Chondrocyte (in vitro differentiated cells): ENCODE measurements around the gene WDR27. TPM values are rescaled to one million over a fixed set of nuclear protein-coding genes. Genes with fewer than 3 reads are reported as not detected.

ENCODE experiments used
- DNase-seq: peaks from one replicate; pipeline ENCODE4 v3.0.0; 2021; ENCODE audit warnings: mixed read lengths, low spot score
- H3K27ac Mint-ChIP-seq: one replicate; pipeline ENCODE4 v1.8.0; 2021; ENCODE audit warnings: mild to moderate bottlenecking, moderate library complexity, mixed read lengths; ENCODE audit not compliant: unreplicated experiment
- H3K27me3 Mint-ChIP-seq: 2 replicates; pipeline ENCODE4 v1.8.0; 2021; ENCODE audit warnings: low read depth, mixed read lengths
- H3K36me3 Mint-ChIP-seq: 2 replicates; pipeline ENCODE4 v1.8.0; 2021; ENCODE audit warnings: low read depth, mixed read lengths
- H3K4me1 Mint-ChIP-seq: 2 replicates; pipeline ENCODE4 v1.8.0; 2021; ENCODE audit warnings: low read depth, mild to moderate bottlenecking, mixed read lengths
- H3K4me3 Mint-ChIP-seq: one replicate; pipeline ENCODE4 v1.8.0; 2021; ENCODE audit warnings: mild to moderate bottlenecking, moderate library complexity, mixed read lengths; ENCODE audit not compliant: unreplicated experiment
- H3K9me3 Mint-ChIP-seq: 2 replicates; pipeline ENCODE4 v1.8.0; 2021; ENCODE audit warnings: low read depth, mixed read lengths
- CTCF ChIP-seq: fragments of 200-600 bp; sonication (generic); IDR thresholded peaks from 2 replicates; pipeline ENCODE4 v1.5.0; 2021; ENCODE audit warnings: antibody characterized with exemption, mild to moderate bottlenecking, moderate library complexity
- total RNA-seq: library from RNA; stranded (reverse); gene quantifications from 3 replicates; pipeline ENCODE4 v1.2.1, GENCODE V29; 2021

The WDR27 gene
- total RNA-seq, 1 donor from 2014 or later: 24.9 TPM

GRCh38 chr6:169671563-169671962, 30.3 kb downstream of the WDR27 start:
- Mint-ChIP-seq H3K36me3 (peaks cover 18% of the 10 kb centered on the region), H3K4me3 (no peak overlapping the region), H3K27me3 (no peaks in the 10 kb centered on the region), H3K9me3 (peaks cover 3% of the 10 kb centered on the region), H3K4me1 (peaks cover 4% of the 10 kb centered on the region), H3K27ac (no peak overlapping the region)
- DNase-seq: no peak
- TF ChIP-seq CTCF: no peak

- Mint-ChIP-seq H3K27me3 (no peaks in the 10 kb centered on the region), H3K4me1 (peaks cover 4% of the 10 kb centered on the region), H3K27ac (peak overlapping the region; percentile 68), H3K4me3 (no peak overlapping the region), H3K9me3 (peaks cover 3% of the 10 kb centered on the region), H3K36me3 (peaks cover 22% of the 10 kb centered on the region)
- TF ChIP-seq CTCF: no peak
- no peak for DNase-seq
Measured at GRCh38 chr6:169669889-169670288, 31.9 kb downstream of the WDR27 start.

- TF ChIP-seq CTCF: no peak
- Mint-ChIP-seq H3K27ac (no peak overlapping the region), H3K4me3 (no peak overlapping the region), H3K9me3 (no peaks in the 10 kb centered on the region), H3K4me1 (peaks cover 4% of the 10 kb centered on the region), H3K36me3 (peaks cover 21% of the 10 kb centered on the region), H3K27me3 (no peaks in the 10 kb centered on the region)
- DNase-seq: no peak
Measured at GRCh38 chr6:169669147-169669546, 32.7 kb downstream of the WDR27 start.

- Mint-ChIP-seq H3K4me3 (no peak overlapping the region), H3K36me3 (peaks cover 27% of the 10 kb centered on the region), H3K27ac (no peak overlapping the region), H3K27me3 (no peaks in the 10 kb centered on the region), H3K9me3 (no peaks in the 10 kb centered on the region), H3K4me1 (peaks cover 5% of the 10 kb centered on the region)
- no peak for TF ChIP-seq CTCF
- DNase-seq: no peak
Measured at GRCh38 chr6:169668203-169668847, 33.5 kb downstream of the WDR27 start.

- H3K9me3 Mint-ChIP-seq: no peaks in the 10 kb centered on the region
- TF ChIP-seq CTCF: no peak
- H3K36me3 Mint-ChIP-seq: peaks cover 29% of the 10 kb centered on the region
- no peak overlapping the region for H3K4me3 Mint-ChIP-seq
- no peak for DNase-seq
- H3K4me1 Mint-ChIP-seq: peaks cover 7% of the 10 kb centered on the region
- H3K27me3 Mint-ChIP-seq: no peaks in the 10 kb centered on the region
- no peak overlapping the region for H3K27ac Mint-ChIP-seq
Measured at GRCh38 chr6:169667716-169668115, 34.1 kb downstream of the WDR27 start.
